Measurements from ENCODE around the gene MAP2K5.

Gene MAP2K5

DNA sequence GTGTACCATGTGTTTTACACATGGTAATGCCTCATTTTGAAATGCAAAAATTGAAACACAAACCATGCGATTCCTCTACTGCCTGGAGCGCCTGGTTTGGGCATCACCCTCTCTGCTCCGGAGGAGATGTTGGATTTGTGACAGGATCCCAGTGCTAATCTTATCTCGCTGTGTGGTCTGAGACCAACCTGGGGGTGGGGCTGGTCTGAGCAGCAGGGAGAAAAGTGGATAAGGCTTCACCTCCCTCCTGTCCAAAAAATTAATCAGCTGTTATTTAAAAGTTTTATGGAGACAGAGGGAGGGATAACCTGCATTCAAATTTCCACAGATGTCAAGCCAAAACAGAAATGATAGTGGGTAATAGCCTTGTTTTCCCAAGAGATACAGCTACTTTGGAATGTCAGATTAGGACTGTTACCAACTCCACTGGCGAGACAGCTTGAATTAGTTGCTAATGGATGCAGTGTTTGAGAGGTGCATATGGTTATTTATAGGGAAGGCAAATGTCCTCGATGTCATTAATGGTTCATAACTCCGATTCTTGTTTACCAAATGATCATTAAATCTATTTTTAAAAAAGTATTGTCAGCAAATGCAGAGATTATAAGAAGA, 228.8 kb downstream of the MAP2K5 start:
- no peak for DNase-seq (ENCODE audit: low spot score)
- TF ChIP-seq, protein P1, sequence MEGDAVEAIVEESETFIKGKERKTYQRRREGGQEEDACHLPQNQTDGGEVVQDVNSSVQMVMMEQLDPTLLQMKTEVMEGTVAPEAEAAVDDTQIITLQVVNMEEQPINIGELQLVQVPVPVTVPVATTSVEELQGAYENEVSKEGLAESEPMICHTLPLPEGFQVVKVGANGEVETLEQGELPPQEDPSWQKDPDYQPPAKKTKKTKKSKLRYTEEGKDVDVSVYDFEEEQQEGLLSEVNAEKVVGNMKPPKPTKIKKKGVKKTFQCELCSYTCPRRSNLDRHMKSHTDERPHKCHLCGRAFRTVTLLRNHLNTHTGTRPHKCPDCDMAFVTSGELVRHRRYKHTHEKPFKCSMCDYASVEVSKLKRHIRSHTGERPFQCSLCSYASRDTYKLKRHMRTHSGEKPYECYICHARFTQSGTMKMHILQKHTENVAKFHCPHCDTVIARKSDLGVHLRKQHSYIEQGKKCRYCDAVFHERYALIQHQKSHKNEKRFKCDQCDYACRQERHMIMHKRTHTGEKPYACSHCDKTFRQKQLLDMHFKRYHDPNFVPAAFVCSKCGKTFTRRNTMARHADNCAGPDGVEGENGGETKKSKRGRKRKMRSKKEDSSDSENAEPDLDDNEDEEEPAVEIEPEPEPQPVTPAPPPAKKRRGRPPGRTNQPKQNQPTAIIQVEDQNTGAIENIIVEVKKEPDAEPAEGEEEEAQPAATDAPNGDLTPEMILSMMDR (conservative IDR thresholded peaks at IDR 0.05; ENCODE audit: low read depth): no peak
- H3K27ac ChIP-seq: no peak overlapping the region
- CTCF ChIA-PET: interaction anchor here (0.8 kb wide), 1 partner anchor 9 kb away, joined by 3 read pairs; no protein-coding TSS in a partner anchor
- POLR2A ChIA-PET (ENCODE audit: low non-redundant PET): no interaction called here

DNA sequence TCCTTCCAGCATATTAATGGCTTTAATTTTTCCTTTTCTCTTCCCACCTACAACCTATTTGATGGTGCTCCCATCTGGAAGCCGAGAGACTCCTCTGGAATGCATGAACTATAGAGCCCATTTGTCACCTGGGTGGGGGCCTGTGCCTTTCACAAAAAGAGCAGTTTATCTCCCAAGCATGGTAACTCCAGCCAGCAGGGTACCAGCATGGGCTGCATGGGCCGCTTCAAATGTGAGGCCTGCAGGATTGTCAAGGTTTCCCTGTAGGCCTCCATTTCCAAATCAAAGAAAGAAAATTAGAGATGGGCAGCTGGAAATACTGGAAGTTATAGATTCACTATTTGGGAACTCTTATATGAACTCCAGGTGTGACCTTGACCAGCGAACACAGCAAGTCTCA, 232.1 kb downstream of the MAP2K5 start:
- ChIA-PET POLR2A (ENCODE audit: low non-redundant PET) (no interaction called here), CTCF (no interaction called here)
- H3K27ac ChIP-seq: no peak overlapping the region
- TF ChIP-seq, protein P1 (conservative IDR thresholded peaks at IDR 0.05; ENCODE audit: low read depth): no peak
- no peak for DNase-seq (ENCODE audit: low spot score)

DNA sequence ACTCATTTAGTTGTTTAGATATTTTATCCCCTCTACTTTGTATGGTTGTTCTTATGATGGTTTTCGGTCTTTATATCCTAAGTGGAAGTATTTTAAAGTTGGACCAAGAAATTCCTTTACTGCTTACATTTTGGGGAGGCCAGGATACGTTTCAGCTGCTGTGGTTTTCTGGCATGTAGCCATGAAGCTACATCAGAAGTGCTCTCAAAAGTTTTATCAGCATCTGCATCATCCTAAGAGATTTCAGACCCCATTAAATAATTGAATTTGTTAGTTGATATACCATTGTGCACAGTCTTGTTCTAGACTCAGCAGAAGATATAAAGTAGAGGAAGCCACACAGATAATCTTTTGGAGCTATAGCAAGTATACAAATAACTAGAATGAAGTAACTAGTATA, 232.7 kb downstream of the MAP2K5 start:
- DNase-seq (ENCODE audit: low spot score): no peak
- TF ChIP-seq, protein P1 (conservative IDR thresholded peaks at IDR 0.05; ENCODE audit: low read depth): no peak
- ChIA-PET CTCF (no interaction called here), POLR2A (ENCODE audit: low non-redundant PET) (no interaction called here)
- no peak overlapping the region for H3K27ac ChIP-seq

DNA sequence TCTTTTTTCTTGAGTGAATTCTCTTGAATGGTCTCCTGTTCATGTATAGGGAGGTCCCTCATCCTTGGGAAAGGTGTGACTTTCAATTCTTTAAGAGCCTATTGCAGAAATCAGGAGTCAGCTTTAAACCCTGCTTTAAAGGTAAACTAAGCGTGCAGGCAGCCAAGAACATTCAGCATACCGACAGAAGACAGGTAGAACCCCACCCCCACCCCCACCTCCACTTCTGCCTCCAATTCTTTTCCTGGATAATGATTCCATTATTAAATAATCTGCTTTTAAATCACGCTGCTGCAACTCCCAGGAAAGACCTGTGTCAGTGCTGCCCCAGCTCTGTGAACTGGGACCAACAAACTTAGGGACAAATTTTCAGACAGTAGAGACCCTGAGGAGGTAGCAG, 233.5 kb downstream of the MAP2K5 start:
- DNase-seq (ENCODE audit: low spot score): no peak
- TF ChIP-seq, protein P1 (conservative IDR thresholded peaks at IDR 0.05; ENCODE audit: low read depth): no peak
- ChIA-PET CTCF (no interaction called here), POLR2A (ENCODE audit: low non-redundant PET) (no interaction called here)
- no peak overlapping the region for H3K27ac ChIP-seq

DNA sequence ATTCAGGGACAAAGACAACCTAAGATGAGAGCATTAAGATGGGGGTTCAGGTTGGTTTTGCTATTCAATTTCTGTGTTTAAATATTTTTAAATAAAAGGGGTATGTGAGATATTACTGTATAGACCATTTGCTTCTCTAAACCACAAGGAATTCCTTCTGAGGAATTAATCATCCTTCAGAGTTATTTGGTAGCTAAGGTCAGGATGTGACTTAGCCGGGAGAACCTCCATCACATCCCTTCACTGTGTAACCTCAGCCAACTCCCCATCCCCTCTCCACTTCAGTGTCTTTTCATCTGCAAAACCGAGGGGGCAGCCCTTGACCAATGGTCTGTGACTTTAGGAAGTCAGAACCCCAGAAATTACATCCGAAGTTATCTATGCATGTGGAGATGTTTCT, 234.1 kb downstream of the MAP2K5 start:
- TF ChIP-seq, protein P1 (conservative IDR thresholded peaks at IDR 0.05; ENCODE audit: low read depth): no peak
- ChIA-PET CTCF (no interaction called here), POLR2A (ENCODE audit: low non-redundant PET) (no interaction called here)
- H3K27ac ChIP-seq: no peak overlapping the region
- no peak for DNase-seq (ENCODE audit: low spot score)

DNA sequence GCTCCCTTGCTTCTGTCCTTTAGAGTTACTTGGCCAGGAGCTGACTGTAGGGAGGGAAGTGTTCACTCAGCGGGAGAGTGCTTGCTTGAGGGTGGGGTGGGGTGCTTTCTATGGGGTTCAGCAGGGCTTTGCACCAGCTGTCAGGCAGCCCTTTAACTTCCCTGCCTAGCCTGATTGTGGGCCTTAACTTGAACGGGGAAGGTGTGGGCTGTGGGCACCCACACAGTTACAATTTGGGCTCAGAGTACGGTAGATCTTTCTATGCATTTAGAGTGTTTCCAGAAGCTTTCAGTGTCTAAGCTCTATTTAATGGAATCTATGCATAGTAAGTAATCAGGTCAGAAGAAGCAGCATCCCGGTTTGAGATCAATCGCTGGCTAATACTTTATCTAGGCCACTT, 234.6 kb downstream of the MAP2K5 start:
- POLR2A ChIA-PET (ENCODE audit: low non-redundant PET): no interaction called here
- DNase-seq (ENCODE audit: low spot score): no peak
- CTCF ChIA-PET: no interaction called here
- TF ChIP-seq, protein P1 (conservative IDR thresholded peaks at IDR 0.05; ENCODE audit: low read depth): no peak
- no peak overlapping the region for H3K27ac ChIP-seq

Data from RWPE1 (cell line).